Uterus (tissue), 2 donors: ENCODE data around the gene GPR107.

Source experiments
- CTCF ChIP-seq, 4 experiments: fragments of 200-600 bp in 2 of 4; fragments of 450-650 bp in 2 of 4; sonication (generic) in 2 of 4; IDR thresholded peaks; one replicate each; pipeline ENCODE4 v1.5.1; 2016 to 2019; ENCODE audit warnings: antibody characterized with exemption in 4 of 4, mild to moderate bottlenecking in 2 of 4, moderate library complexity in 1 of 4
- POLR2A ChIP-seq, 2 donors: fragments of 450-650 bp; IDR thresholded peaks; one replicate each; pipeline ENCODE4 v1.6.1; 2016; ENCODE audit warnings: antibody characterized with exemption in 2 of 2, mild to moderate bottlenecking in 1 of 2, moderate library complexity in 1 of 2

DNA sequence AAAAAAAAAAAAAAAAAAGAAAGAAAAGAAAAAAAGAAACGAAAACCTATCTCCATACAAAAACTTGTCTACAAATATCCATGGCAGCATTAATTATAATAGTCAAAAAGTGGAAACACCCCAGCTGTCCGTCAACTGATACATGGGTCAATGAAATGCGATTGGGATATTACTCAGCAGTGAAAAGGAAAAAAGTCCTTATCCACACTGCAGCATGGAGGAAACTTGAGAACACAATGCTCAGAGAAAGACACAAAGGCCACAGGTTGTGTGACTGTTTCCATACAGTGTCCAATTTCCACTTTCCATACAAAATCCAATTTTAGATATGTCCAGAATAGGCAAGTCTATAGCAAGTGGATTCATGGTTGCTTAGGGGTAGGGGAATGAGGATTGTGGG, 94.2 kb downstream of the GPR107 start:
- TF ChIP-seq CTCF (IDR thresholded peaks at IDR 0.05) (no peak), POLR2A (IDR thresholded peaks at IDR 0.05) (no peak)
